Mesenchymal stem cell (in vitro differentiated cells and primary cell): Measurements from ENCODE around the gene OOSP4A.

Source experiments
- DNase-seq: peaks from one replicate; pipeline ENCODE4 v3.0.0-alpha.2; 2013
- H2AFZ ChIP-seq: one replicate; pipeline ENCODE4 v1.6.1; 2013; ENCODE audit warnings: low read depth, mild to moderate bottlenecking, control low read depth, inconsistent platforms, low read length, moderate library complexity
- H2AK5ac ChIP-seq: 2 replicates; pipeline ENCODE4 v1.6.1; 2013; ENCODE audit warnings: low read length, moderate library complexity, mild to moderate bottlenecking, inconsistent platforms; ENCODE audit not compliant: severe bottlenecking
- H2BK120ac ChIP-seq: one replicate; pipeline ENCODE4 v1.6.1; 2013; ENCODE audit warnings: low read depth, mild to moderate bottlenecking, inconsistent platforms, low read length, moderate library complexity
- H2BK12ac ChIP-seq, 2 experiments: one replicate each; pipeline ENCODE4 v1.6.1; 2013; ENCODE audit warnings: inconsistent platforms in 2 of 2, low read length in 2 of 2, mild to moderate bottlenecking in 2 of 2, moderate library complexity in 2 of 2, control low read depth in 1 of 2
- H2BK15ac ChIP-seq: one replicate; pipeline ENCODE4 v1.6.1; 2013; ENCODE audit warnings: mild to moderate bottlenecking, low read depth, inconsistent platforms; ENCODE audit not compliant: poor library complexity, severe bottlenecking
- H2BK5ac ChIP-seq: 2 replicates; pipeline ENCODE4 v1.6.1; 2013; ENCODE audit warnings: low read depth, mild to moderate bottlenecking, low read length, control low read depth, inconsistent platforms; ENCODE audit not compliant: poor library complexity, severe bottlenecking
- H3K14ac ChIP-seq, 2 experiments: one replicate each; pipeline ENCODE4 v1.6.1; 2013; ENCODE audit warnings: inconsistent platforms in 2 of 2, low read length in 2 of 2, control low read depth in 1 of 2, mild to moderate bottlenecking in 1 of 2, moderate library complexity in 1 of 2
- H3K18ac ChIP-seq, 2 experiments: one replicate each; pipeline ENCODE4 v1.6.1; 2013; ENCODE audit warnings: inconsistent platforms in 2 of 2, low read length in 2 of 2, control low read depth in 1 of 2, low read depth in 1 of 2, mild to moderate bottlenecking in 1 of 2
- H3K23ac ChIP-seq, 2 experiments: one replicate each; pipeline ENCODE4 v1.6.1; 2013; ENCODE audit warnings: inconsistent platforms in 2 of 2, low read length in 2 of 2, mild to moderate bottlenecking in 2 of 2, moderate library complexity in 2 of 2, control low read depth in 1 of 2
- H3K27ac ChIP-seq: 2 replicates; pipeline ENCODE4 v1.5.1; 2013; ENCODE audit warnings: mild to moderate bottlenecking, moderate library complexity, low read length, control low read depth, inconsistent platforms; ENCODE audit not compliant: poor library complexity, severe bottlenecking
- H3K27me3 ChIP-seq, 2 experiments: 2 replicates each; pipeline versions ENCODE4 v1.6.1 to v1.7.0; 2013; ENCODE audit warnings: low read length in 2 of 2, mild to moderate bottlenecking in 2 of 2, moderate library complexity in 2 of 2, control low read depth in 1 of 2, inconsistent platforms in 1 of 2; ENCODE audit not compliant: control insufficient read depth in 1 of 2, insufficient read depth in 1 of 2
- H3K36me3 ChIP-seq, 2 experiments: 2 replicates each; pipeline versions ENCODE4 v1.6.1 to v1.7.0; 2013; ENCODE audit warnings: low read length in 2 of 2, control low read depth in 1 of 2, inconsistent platforms in 1 of 2, low read depth in 1 of 2, mild to moderate bottlenecking in 1 of 2; ENCODE audit not compliant: insufficient read depth in 2 of 2, control insufficient read depth in 1 of 2
- H3K4ac ChIP-seq, 2 experiments: one replicate each; pipeline ENCODE4 v1.6.1; 2013; ENCODE audit warnings: inconsistent platforms in 2 of 2, low read length in 2 of 2, mild to moderate bottlenecking in 2 of 2, moderate library complexity in 2 of 2, control low read depth in 1 of 2, low read depth in 1 of 2
- H3K4me1 ChIP-seq: 2 replicates; pipeline ENCODE4 v1.6.1; 2013; ENCODE audit warnings: low read depth, low read length, control low read depth; ENCODE audit not compliant: control insufficient read depth, insufficient read depth
- H3K4me2 ChIP-seq: 2 replicates; pipeline ENCODE4 v1.6.1; 2013; ENCODE audit warnings: low read length, mild to moderate bottlenecking, inconsistent platforms; ENCODE audit not compliant: poor library complexity, severe bottlenecking
- H3K4me3 ChIP-seq, 2 experiments: 2 replicates each; pipeline versions ENCODE4 v1.5.1 to v1.7.0; 2013; ENCODE audit warnings: low read length in 2 of 2, mild to moderate bottlenecking in 2 of 2, control low read depth in 1 of 2, low read depth in 1 of 2; ENCODE audit not compliant: insufficient read depth in 1 of 2
- H3K79me1 ChIP-seq: replicated peaks from 2 replicates; pipeline ENCODE4 v1.6.1; 2013; ENCODE audit warnings: mild to moderate bottlenecking, control low read depth, low read length, inconsistent platforms; ENCODE audit not compliant: poor library complexity, severe bottlenecking
- H3K9ac ChIP-seq: 2 replicates; pipeline ENCODE4 v1.7.0; 2013; ENCODE audit warnings: mild to moderate bottlenecking, low read length, moderate library complexity
- H3K9me3 ChIP-seq: 2 replicates; pipeline ENCODE4 v1.7.0; 2013; ENCODE audit warnings: mild to moderate bottlenecking, low read length; ENCODE audit not compliant: control insufficient read depth
- H4K8ac ChIP-seq: one replicate; pipeline ENCODE4 v1.6.1; 2013; ENCODE audit warnings: inconsistent platforms, mild to moderate bottlenecking, low read length, moderate library complexity
- H4K91ac ChIP-seq: one replicate; pipeline ENCODE4 v1.6.1; 2013; ENCODE audit warnings: mild to moderate bottlenecking, low read length, inconsistent platforms
- WGBS: methylation state at CpG from one replicate; pipeline ENCODE4 v1.1.7; 2013; ENCODE audit warnings: mixed read lengths; 5-methylcytosine and 5-hydroxymethylcytosine counted together

Gene OOSP4A

GRCh38 chr11:59965424-59965823, 1.6 kb downstream of the OOSP4A start:
- no peak overlapping the region for H3K14ac ChIP-seq
- no peaks in the 10 kb centered on the region for H3K27me3 ChIP-seq
- H3K4me2 ChIP-seq: no peak overlapping the region
- H3K9ac ChIP-seq: no peak overlapping the region
- DNase-seq: no peak
- H2BK5ac ChIP-seq: no peak overlapping the region
- WGBS: 87% methylated on average over 4 of the region's 7 CpGs
- H3K36me3 ChIP-seq: no peaks in the 10 kb centered on the region
- H3K4me1 ChIP-seq: no peaks in the 10 kb centered on the region
- H3K23ac ChIP-seq: no peak overlapping the region
- H4K8ac ChIP-seq: no peak overlapping the region
- H3K9me3 ChIP-seq: no peaks in the 10 kb centered on the region
- H2BK120ac ChIP-seq: no peak overlapping the region
- no peaks in the 10 kb centered on the region for H3K79me1 ChIP-seq
- H3K4me3 ChIP-seq: no peak overlapping the region
- no peak overlapping the region for H2BK12ac ChIP-seq
- no peak overlapping the region for H3K4ac ChIP-seq
- no peak overlapping the region for H2BK15ac ChIP-seq
- no peak overlapping the region for H2AK5ac ChIP-seq
- H2AFZ ChIP-seq: no peak overlapping the region
- no peak overlapping the region for H4K91ac ChIP-seq
- H3K27ac ChIP-seq: no peak overlapping the region
- H3K18ac ChIP-seq: no peak overlapping the region

- Histone ChIP-seq H3K36me3 (no peaks in the 10 kb centered on the region), H3K4me1 (no peaks in the 10 kb centered on the region), H4K91ac (no peak overlapping the region), H3K14ac (no peak overlapping the region), H2AFZ (no peak overlapping the region), H3K4me2 (no peak overlapping the region), H2BK15ac (no peak overlapping the region), H3K9ac (no peak overlapping the region), H2AK5ac (no peak overlapping the region), H2BK5ac (no peak overlapping the region), H4K8ac (no peak overlapping the region), H3K4me3 (no peak overlapping the region), H3K9me3 (no peaks in the 10 kb centered on the region), H2BK120ac (no peak overlapping the region), H2BK12ac (no peak overlapping the region), H3K23ac (no peak overlapping the region), H3K18ac (no peak overlapping the region), H3K27ac (no peak overlapping the region), H3K4ac (no peak overlapping the region), H3K27me3 (no peaks in the 10 kb centered on the region), H3K79me1 (no peaks in the 10 kb centered on the region)
- 100% methylated on average over 2 of the region's 3 CpGs for WGBS
- DNase-seq: no peak
These were observed 2.4 kb downstream of the OOSP4A start for GRCh38 chr11:59966201-59966600.

- H3K14ac ChIP-seq: no peak overlapping the region
- no peak overlapping the region for H3K9ac ChIP-seq
- H2BK120ac ChIP-seq: no peak overlapping the region
- H3K79me1 ChIP-seq: no peaks in the 10 kb centered on the region
- no peak overlapping the region for H2BK15ac ChIP-seq
- no peak overlapping the region for H2AFZ ChIP-seq
- H2AK5ac ChIP-seq: no peak overlapping the region
- no peaks in the 10 kb centered on the region for H3K9me3 ChIP-seq
- no peak overlapping the region for H2BK12ac ChIP-seq
- H4K91ac ChIP-seq: no peak overlapping the region
- H3K4me3 ChIP-seq: no peak overlapping the region
- H3K4me2 ChIP-seq: no peak overlapping the region
- H3K27me3 ChIP-seq: no peaks in the 10 kb centered on the region
- no peak overlapping the region for H2BK5ac ChIP-seq
- 89% methylated on average over 2 of the region's 3 CpGs for whole genome bisulfite sequencing
- H4K8ac ChIP-seq: no peak overlapping the region
- H3K23ac ChIP-seq: no peak overlapping the region
- H3K27ac ChIP-seq: no peak overlapping the region
- H3K4me1 ChIP-seq: no peaks in the 10 kb centered on the region
- DNase-seq: no peak
- H3K36me3 ChIP-seq: no peaks in the 10 kb centered on the region
- H3K4ac ChIP-seq: no peak overlapping the region
- H3K18ac ChIP-seq: no peak overlapping the region
These were observed 4.0 kb downstream of the OOSP4A start for GRCh38 chr11:59967677-59968394.

- Histone ChIP-seq H2BK120ac (no peak overlapping the region), H2BK5ac (no peak overlapping the region), H3K18ac (no peak overlapping the region), H3K36me3 (no peaks in the 10 kb centered on the region), H3K14ac (no peak overlapping the region), H3K27me3 (no peaks in the 10 kb centered on the region), H3K4ac (no peak overlapping the region), H2AFZ (no peak overlapping the region), H3K4me3 (no peak overlapping the region), H2AK5ac (no peak overlapping the region), H4K8ac (no peak overlapping the region), H3K9ac (no peak overlapping the region), H3K79me1 (no peaks in the 10 kb centered on the region), H4K91ac (no peak overlapping the region), H2BK12ac (no peak overlapping the region), H3K4me1 (no peaks in the 10 kb centered on the region), H3K4me2 (no peak overlapping the region), H3K27ac (no peak overlapping the region), H3K23ac (no peak overlapping the region), H3K9me3 (no peaks in the 10 kb centered on the region), H2BK15ac (no peak overlapping the region)
- no CpG with 5 or more reads among the region's 1 CpG for WGBS
- no peak for DNase-seq
These were observed 4.6 kb downstream of the OOSP4A start for GRCh38 chr11:59968395-59968783.
